Endodermal cell (in vitro differentiated cells): ENCODE measurements around the gene CUL2. TPM values are rescaled to one million over a fixed set of nuclear protein-coding genes. Genes with fewer than 3 reads are reported as not detected.

Experiments used
- DNase-seq: peaks from one replicate; pipeline ENCODE4 v3.0.0-alpha.2; 2017
- H3K27ac ChIP-seq: 2 replicates; pipeline ENCODE4 v1.5.1; 2013; ENCODE audit warnings: mild to moderate bottlenecking, low read depth, low read length, moderate library complexity
- H3K27me3 ChIP-seq: 2 replicates; pipeline ENCODE4 v1.6.1; 2013; ENCODE audit warnings: mild to moderate bottlenecking, low read length, moderate library complexity; ENCODE audit not compliant: insufficient read depth, control insufficient read depth, poor library complexity, severe bottlenecking
- H3K36me3 ChIP-seq: 2 replicates; pipeline ENCODE4 v1.7.0; 2013; ENCODE audit warnings: mild to moderate bottlenecking, low read length, moderate library complexity; ENCODE audit not compliant: control insufficient read depth, insufficient read depth
- H3K4me1 ChIP-seq: one replicate; pipeline ENCODE4 v1.7.0; 2013; ENCODE audit warnings: low read length; ENCODE audit not compliant: control insufficient read depth, insufficient read depth
- H3K4me3 ChIP-seq: 2 replicates; pipeline ENCODE4 v1.5.1; 2013; ENCODE audit warnings: mild to moderate bottlenecking, low read length, moderate library complexity
- H3K9ac ChIP-seq: 2 replicates; pipeline ENCODE4 v1.6.1; 2013; ENCODE audit warnings: mild to moderate bottlenecking, low read length, moderate library complexity; ENCODE audit not compliant: poor library complexity, severe bottlenecking; ENCODE audit errors: extremely low read depth
- H3K9me3 ChIP-seq: 2 replicates; pipeline ENCODE4 v1.6.1; 2013; ENCODE audit warnings: mild to moderate bottlenecking, low read length, moderate library complexity; ENCODE audit not compliant: control insufficient read depth
- H3K27ac Mint-ChIP-seq: 2 replicates; pipeline ENCODE4 v1.8.0; 2020; ENCODE audit warnings: mixed read lengths
- H3K27me3 Mint-ChIP-seq: 2 replicates; pipeline ENCODE4 v1.8.0; 2021; ENCODE audit warnings: mild to moderate bottlenecking, mixed read lengths; ENCODE audit not compliant: insufficient read depth
- H3K36me3 Mint-ChIP-seq: 2 replicates; pipeline ENCODE4 v1.8.0; 2020; ENCODE audit warnings: low read depth, mixed read lengths
- H3K4me1 Mint-ChIP-seq: 2 replicates; pipeline ENCODE4 v1.8.0; 2020; ENCODE audit warnings: mixed read lengths
- H3K4me3 Mint-ChIP-seq: 2 replicates; pipeline ENCODE4 v1.8.0; 2020; ENCODE audit warnings: mild to moderate bottlenecking, moderate library complexity, mixed read lengths
- H3K9me3 Mint-ChIP-seq: 2 replicates; pipeline ENCODE4 v1.8.0; 2020; ENCODE audit warnings: mild to moderate bottlenecking, mixed read lengths
- WGBS, 2 experiments: methylation state at CpG; one replicate each; pipeline versions ENCODE4 v1.1.5 to v1.1.7; 2013; ENCODE audit warnings: missing lambda C conversion rate in 2 of 2, mixed read lengths in 1 of 2; ENCODE audit not compliant: insufficient coverage in 1 of 2, insufficient read length in 1 of 2; 5-methylcytosine and 5-hydroxymethylcytosine counted together
- total RNA-seq, 2 donors: library from RNA; stranded (reverse); fragmentation: NEBNext Ultra II Directional in 1 of 2; extraction: Animal tissue kit (Norgen Biotek cat#: 25700) in 1 of 2; gene quantifications; 2 replicates in 1 of 2; 3 replicates in 1 of 2; pipeline ENCODE4 v1.2.1, GENCODE V29; 2021
- TF ChIP-seq, protein P1 (sequence below): fragments of 200-600 bp; sonication (generic); conservative IDR thresholded peaks from 2 replicates; pipeline ENCODE4 v1.5.0; 2021; ENCODE audit warnings: antibody characterized with exemption, mild to moderate bottlenecking

CUL2 gene
- total RNA-seq, 2 donors from 2014 or later, result 39.2 to 41.5 TPM

GRCh38 chr10:35027567-35027966 is 62.6 kb downstream of the CUL2 start:
- Mint-ChIP-seq H3K4me3 (no peak overlapping the region), H3K4me1 (peaks cover 1% of the 10 kb centered on the region), H3K27me3 (no peaks in the 10 kb centered on the region), H3K36me3 (peaks cover 46% of the 10 kb centered on the region), H3K27ac (no peak overlapping the region), H3K9me3 (no peaks in the 10 kb centered on the region)
- H3K4me1 ChIP-seq, result no peaks in the 10 kb centered on the region
- H3K4me3 ChIP-seq, result no peak overlapping the region
- TF ChIP-seq, protein P1, sequence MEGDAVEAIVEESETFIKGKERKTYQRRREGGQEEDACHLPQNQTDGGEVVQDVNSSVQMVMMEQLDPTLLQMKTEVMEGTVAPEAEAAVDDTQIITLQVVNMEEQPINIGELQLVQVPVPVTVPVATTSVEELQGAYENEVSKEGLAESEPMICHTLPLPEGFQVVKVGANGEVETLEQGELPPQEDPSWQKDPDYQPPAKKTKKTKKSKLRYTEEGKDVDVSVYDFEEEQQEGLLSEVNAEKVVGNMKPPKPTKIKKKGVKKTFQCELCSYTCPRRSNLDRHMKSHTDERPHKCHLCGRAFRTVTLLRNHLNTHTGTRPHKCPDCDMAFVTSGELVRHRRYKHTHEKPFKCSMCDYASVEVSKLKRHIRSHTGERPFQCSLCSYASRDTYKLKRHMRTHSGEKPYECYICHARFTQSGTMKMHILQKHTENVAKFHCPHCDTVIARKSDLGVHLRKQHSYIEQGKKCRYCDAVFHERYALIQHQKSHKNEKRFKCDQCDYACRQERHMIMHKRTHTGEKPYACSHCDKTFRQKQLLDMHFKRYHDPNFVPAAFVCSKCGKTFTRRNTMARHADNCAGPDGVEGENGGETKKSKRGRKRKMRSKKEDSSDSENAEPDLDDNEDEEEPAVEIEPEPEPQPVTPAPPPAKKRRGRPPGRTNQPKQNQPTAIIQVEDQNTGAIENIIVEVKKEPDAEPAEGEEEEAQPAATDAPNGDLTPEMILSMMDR, result peak; percentile 75
- no peak for DNase-seq
- H3K9ac ChIP-seq, result no peak overlapping the region
- H3K27me3 ChIP-seq, result no peaks in the 10 kb centered on the region
- no peak overlapping the region for H3K27ac ChIP-seq
- no peaks in the 10 kb centered on the region for H3K9me3 ChIP-seq
- H3K36me3 ChIP-seq, result peaks cover 68% of the 10 kb centered on the region

- H3K27me3 ChIP-seq, result no peaks in the 10 kb centered on the region
- Mint-ChIP-seq H3K27me3 (no peaks in the 10 kb centered on the region), H3K4me1 (peaks cover 8% of the 10 kb centered on the region), H3K9me3 (no peaks in the 10 kb centered on the region), H3K27ac (no peak overlapping the region), H3K36me3 (peaks cover 46% of the 10 kb centered on the region), H3K4me3 (no peak overlapping the region)
- H3K9ac ChIP-seq, result no peak overlapping the region
- H3K27ac ChIP-seq, result no peak overlapping the region
- TF ChIP-seq, protein P1, result no peak
- no peak overlapping the region for H3K4me3 ChIP-seq
- no peaks in the 10 kb centered on the region for H3K9me3 ChIP-seq
- no peak for DNase-seq
- H3K36me3 ChIP-seq, result peaks cover 57% of the 10 kb centered on the region
- no peaks in the 10 kb centered on the region for H3K4me1 ChIP-seq
Measured at GRCh38 chr10:35025916-35026315, 64.2 kb downstream of the CUL2 start.

GRCh38 chr10:35020481-35020880 is 69.7 kb downstream of the CUL2 start:
- Histone ChIP-seq H3K4me1 (no peaks in the 10 kb centered on the region), H3K27me3 (no peaks in the 10 kb centered on the region), H3K4me3 (no peak overlapping the region), H3K9me3 (no peaks in the 10 kb centered on the region), H3K27ac (no peak overlapping the region), H3K36me3 (peaks cover 49% of the 10 kb centered on the region), H3K9ac (no peak overlapping the region)
- no peak for DNase-seq
- Mint-ChIP-seq H3K9me3 (no peaks in the 10 kb centered on the region), H3K36me3 (peaks cover 43% of the 10 kb centered on the region), H3K27me3 (no peaks in the 10 kb centered on the region), H3K27ac (no peak overlapping the region), H3K4me3 (no peak overlapping the region), H3K4me1 (peaks cover 8% of the 10 kb centered on the region)
- TF ChIP-seq, protein P1, result no peak
- WGBS, 2 experiments, result 88 to 100% methylated on average over 1 to 2 of the region's 2 CpGs
